Ovary (tissue), 9 donors: ENCODE data around the gene PRR14L. TPM values are rescaled to one million over a fixed set of nuclear protein-coding genes. Genes with fewer than 3 reads are reported as not detected.

Source experiments
- DNase-seq, 5 donors: peaks; one replicate each; pipeline ENCODE4 v3.0.0-alpha.2; 2019 to 2020
- H3K27ac ChIP-seq, 2 donors: fragments of 200-600 bp; one replicate each; pipeline versions ENCODE4 v1.5.1 to v1.8.0; 2019 to 2022
- H3K27me3 ChIP-seq: fragments of 200-600 bp; one replicate; pipeline ENCODE4 v1.8.0; 2022
- H3K36me3 ChIP-seq: fragments of 200-600 bp; sonication (generic); one replicate; pipeline ENCODE4 v1.5.1; 2019
- H3K4me1 ChIP-seq: one replicate; pipeline ENCODE4 v1.8.1; 2013; ENCODE audit warnings: mild to moderate bottlenecking, moderate library complexity; ENCODE audit not compliant: insufficient read depth
- H3K4me3 ChIP-seq: fragments of 200-600 bp; sonication (generic); one replicate; pipeline ENCODE4 v1.5.1; 2017
- H3K9me3 ChIP-seq, 2 donors: fragments of 200-600 bp in 1 of 2; sonication (generic) in 1 of 2; one replicate each; pipeline versions ENCODE4 v1.5.1 to v1.8.1; 2013 to 2019; ENCODE audit warnings: mild to moderate bottlenecking in 1 of 2, moderate library complexity in 1 of 2
- CTCF ChIP-seq, 3 donors: fragments of 450-650 bp in 2 of 3; fragments of 200-600 bp in 1 of 3; IDR thresholded peaks; one replicate each; pipeline versions ENCODE4 v1.5.1 to v1.8.0; 2016 to 2022; ENCODE audit warnings: antibody characterized with exemption in 3 of 3, mild to moderate bottlenecking in 1 of 3
- EP300 ChIP-seq: sonication (generic); formaldehyde crosslinking; IDR thresholded peaks from one replicate; pipeline ENCODE4 v1.6.1; 2017; ENCODE audit warnings: antibody characterized with exemption
- POLR2A ChIP-seq: fragments of 450-650 bp; IDR thresholded peaks from one replicate; pipeline ENCODE4 v1.6.1; 2017; ENCODE audit warnings: antibody characterized with exemption, mild to moderate bottlenecking, moderate library complexity
- WGBS, 3 donors: extraction: QIAGEN DNeasy Blood & Tissue Kit in 1 of 3; methylation state at CpG; one replicate each; pipeline versions ENCODE4 v1.1.5 to v1.1.7; 2013 to 2017; 5-methylcytosine and 5-hydroxymethylcytosine counted together
- intact Hi-C, 4 donors: fragments of 100-400 bp; cut with DNase I; formaldehyde crosslinking; loops; one replicate each; pipeline versions ENCODE4 v1.11.0 to v1.15.1; 2022 to 2023
- polyA plus RNA-seq, 2 donors: library from polyadenylated mRNA; stranded (reverse); fragments of 200-250 nt in 1 of 2; fragments of 350-450 nt in 1 of 2; fragmentation: Illumina TruSeq in 1 of 2; extraction: RNeasy Lipid Tissue Mini Kit (QIAGEN cat#74804) in 1 of 2; gene quantifications; one replicate each; pipeline ENCODE4 v1.2.3, GENCODE V29; 2013 to 2014
- total RNA-seq, 7 donors: library from RNA; depleted of rRNA in 2 of 7; stranded (reverse); fragments of >200 nt in 2 of 7; fragmentation: NEBNext Ultra II Directional in 3 of 7; extraction: Animal tissue kit (Norgen Biotek cat#: 25700) in 3 of 7; gene quantifications; one replicate each; pipeline versions ENCODE4 v1.1.0 to v1.2.4, GENCODE V29; 2016 to 2023
- donor health status: DM: no; HTN: no; CAD: no; lungs with moderate emphysema.
- donor health status: DM: no; HTN: no; CAD: no.
- donor health status: Bipolar disorder and iron deficiency.
- donor health status: DM: yes; HTN: yes; CAD: no.
- donor health status: DM: no; HTN: no; CAD: no.
- donor health status: DM: yes; HTN: yes; CAD: no.

PRR14L gene
- total and polyA plus RNA-seq, 9 donors: 6.3 to 52.0 (median 43.4) TPM

GRCh38 chr22:31732089-31732829, 17.7 kb downstream of the PRR14L start:
- 76 to 79% (median 78%) methylated on average over 2 of the region's 2 CpGs for WGBS, 3 donors
- H3K4me1 ChIP-seq: no peaks in the 10 kb centered on the region
- H3K27me3 ChIP-seq: no peaks in the 10 kb centered on the region
- H3K36me3 ChIP-seq: no peaks in the 10 kb centered on the region
- no peak for DNase-seq
- no peak overlapping the region for H3K27ac ChIP-seq
- H3K9me3 ChIP-seq: no peaks in the 10 kb centered on the region
- H3K4me3 ChIP-seq: no peak overlapping the region
- intact Hi-C loops: loop anchor here in 1 of 4 donors (10.0 kb wide), 1 partner anchor 743 kb away; the partner anchor contains the start of gene FBXO7
- no peak for TF ChIP-seq POLR2A
- TF ChIP-seq CTCF (IDR thresholded peaks at IDR 0.05): no peak
- no peak for TF ChIP-seq EP300

GRCh38 chr22:31730344-31730711, 19.6 kb downstream of the PRR14L start:
- intact Hi-C loops: loop anchor here in 1 of 4 donors (10.0 kb wide), 1 partner anchor 744 kb away; the partner anchor contains the start of gene FBXO7
- WGBS, 3 donors: 91 to 94% (median 93%) methylated on average over 8 of the region's 8 CpGs
- Histone ChIP-seq H3K9me3 (no peaks in the 10 kb centered on the region), H3K4me1 (no peaks in the 10 kb centered on the region), H3K27ac (no peak overlapping the region), H3K4me3 (no peak overlapping the region), H3K27me3 (no peaks in the 10 kb centered on the region), H3K36me3 (no peaks in the 10 kb centered on the region)
- TF ChIP-seq CTCF (IDR thresholded peaks at IDR 0.05) (no peak), POLR2A (no peak), EP300 (no peak)
- no peak for DNase-seq

GRCh38 chr22:31728857-31729256, 21.1 kb downstream of the PRR14L start:
- Histone ChIP-seq H3K4me1 (no peaks in the 10 kb centered on the region), H3K4me3 (no peak overlapping the region), H3K9me3 (no peaks in the 10 kb centered on the region), H3K27ac (no peak overlapping the region), H3K36me3 (no peaks in the 10 kb centered on the region), H3K27me3 (no peaks in the 10 kb centered on the region)
- 93 to 96% (median 95%) methylated on average over 4 of the region's 4 CpGs for WGBS, 3 donors
- DNase-seq: no peak
- TF ChIP-seq POLR2A: no peak
- intact Hi-C loops: no loop called here

- Histone ChIP-seq H3K4me3 (no peak overlapping the region), H3K9me3 (no peaks in the 10 kb centered on the region), H3K27ac (no peak overlapping the region), H3K27me3 (no peaks in the 10 kb centered on the region), H3K4me1 (no peaks in the 10 kb centered on the region), H3K36me3 (no peaks in the 10 kb centered on the region)
- no peak for DNase-seq
- intact Hi-C loops: no loop called here
- WGBS, 3 donors: 60 to 65% (median 64%) methylated on average over 3 of the region's 3 CpGs
- TF ChIP-seq CTCF (IDR thresholded peaks at IDR 0.05) (no peak), POLR2A (no peak), EP300 (no peak)
Observed at GRCh38 chr22:31726692-31727091, 23.2 kb downstream of the PRR14L start.

- 87 to 92% (median 89%) methylated on average over 5 of the region's 5 CpGs for WGBS, 3 donors
- Histone ChIP-seq H3K36me3 (no peaks in the 10 kb centered on the region), H3K9me3 (no peaks in the 10 kb centered on the region)
Observed at GRCh38 chr22:31723723-31724122, 26.2 kb downstream of the PRR14L start.

More at GRCh38 chr22:31723723-31724122, 26.2 kb downstream of the PRR14L start:
- H3K27me3 ChIP-seq: no peaks in the 10 kb centered on the region
- H3K4me3 ChIP-seq: no peak overlapping the region
- H3K4me1 ChIP-seq: no peaks in the 10 kb centered on the region
- no peak for TF ChIP-seq EP300
- TF ChIP-seq CTCF (IDR thresholded peaks at IDR 0.05): no peak
- TF ChIP-seq POLR2A: no peak
- H3K27ac ChIP-seq: no peak overlapping the region
- intact Hi-C loops: no loop called here
- no peak for DNase-seq
